DMS53 treated with DMSO at 0.1 percent for 48 hours (cell line): ENCODE data around the gene RAD54L.

Experiments
- DNase-seq: peaks from one replicate; lab custom pipeline; 2025; ENCODE audit not compliant: unreplicated experiment; lab: John Stamatoyannopoulos, UW

RAD54L gene

GRCh38 chr1:46284597-46285564 is 37.3 kb downstream of the RAD54L start:
- DNase-seq = no peak

GRCh38 chr1:46285730-46286477 is 38.3 kb downstream of the RAD54L start:
- DNase-seq = peak; percentile 98

- no peak for DNase-seq
Measured at GRCh38 chr1:46288485-46289133, 41.0 kb downstream of the RAD54L start.

- DNase-seq = no peak
Measured at GRCh38 chr1:46289134-46289494, 41.6 kb downstream of the RAD54L start.

GRCh38 chr1:46289976-46290375 is 42.4 kb downstream of the RAD54L start:
- DNase-seq = no peak

GRCh38 chr1:46295306-46295705 is 47.7 kb downstream of the RAD54L start:
- no peak for DNase-seq

GRCh38 chr1:46298387-46298786 is 50.8 kb downstream of the RAD54L start:
- no peak for DNase-seq

- DNase-seq = no peak
Measured at GRCh38 chr1:46300673-46301405, 53.3 kb downstream of the RAD54L start.

- no peak for DNase-seq
Measured at GRCh38 chr1:46301406-46301807, 53.8 kb downstream of the RAD54L start.

- peak; percentile 29 for DNase-seq
Measured at GRCh38 chr1:46301808-46302640, 54.5 kb downstream of the RAD54L start.

GRCh38 chr1:46302641-46303037 is 55.1 kb downstream of the RAD54L start:
- DNase-seq = no peak

GRCh38 chr1:46303038-46303871 is 55.7 kb downstream of the RAD54L start, which contains the start of the genes LRRC41 and UQCRH:
Gene LRRC41, minus strand, starts transcription at chr1:46303616. Its CDS starts 294 bp downstream, at chr1:46303322.
Gene UQCRH, plus strand, starts transcription at chr1:46303698. Its CDS starts 69 bp downstream, at chr1:46303767.
- peak; percentile 99 for DNase-seq

GRCh38 chr1:46303872-46304326 is 56.3 kb downstream of the RAD54L start:
- no peak for DNase-seq

GRCh38 chr1:46306159-46306530 is 58.6 kb downstream of the RAD54L start:
- no peak for DNase-seq

GRCh38 chr1:46309401-46310159 is 62.0 kb downstream of the RAD54L start:
- DNase-seq = no peak

GRCh38 chr1:46310321-46310720 is 62.8 kb downstream of the RAD54L start:
- DNase-seq = no peak

- no peak for DNase-seq
Measured at GRCh38 chr1:46315669-46316403, 68.3 kb downstream of the RAD54L start.
